Fibroblast of lung (primary cell): Measurements from ENCODE around the gene HYAL2.

Experiments
- EZH2 ChIP-seq: IDR thresholded peaks from 2 replicates; pipeline ENCODE4 v1.5.1; 2012; ENCODE audit warnings: low read length, control low read depth, mild to moderate bottlenecking; ENCODE audit errors: missing control alignments
- TF ChIP-seq, protein P1 (sequence below), 2 donors: IDR thresholded peaks in 1 of 2; conservative IDR thresholded peaks in 1 of 2; 1 replicate in 1 of 2; 2 replicates in 1 of 2; pipeline ENCODE4 v1.5.1; 2011 to 2012; ENCODE audit warnings: low read length in 2 of 2, control low read depth in 1 of 2, inconsistent platforms in 1 of 2, low read depth in 1 of 2, mild to moderate bottlenecking in 1 of 2

DNA sequence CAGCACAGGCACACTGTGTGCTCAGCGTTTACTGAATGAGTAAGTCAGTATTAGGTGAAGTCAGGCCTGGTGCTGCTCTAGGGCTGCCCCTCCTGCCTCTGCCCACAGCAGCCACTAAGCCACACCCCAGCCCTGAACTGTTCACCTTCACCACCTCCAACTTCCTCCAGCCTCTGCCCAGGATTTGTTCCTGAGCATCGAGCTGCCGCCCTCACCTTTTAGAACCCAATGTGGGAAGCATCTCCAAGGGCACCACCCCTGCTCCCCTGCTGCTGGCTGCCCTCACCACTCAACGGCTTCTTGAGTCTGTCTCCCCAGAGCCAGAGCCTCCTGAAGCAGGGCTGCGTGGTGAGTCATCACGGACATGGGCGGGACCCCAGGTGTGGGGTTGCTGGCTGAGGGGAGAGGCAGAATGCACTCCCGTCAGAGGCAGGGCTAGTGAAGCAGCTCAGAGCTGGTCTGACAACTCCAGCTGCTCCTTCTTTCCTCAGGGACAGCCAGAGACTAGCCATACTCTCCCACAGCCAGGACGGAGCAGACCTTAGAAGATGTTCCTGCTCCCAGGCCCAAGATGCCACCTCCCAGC, 5.8 kb downstream of the HYAL2 start:
- TF ChIP-seq, protein P1, sequence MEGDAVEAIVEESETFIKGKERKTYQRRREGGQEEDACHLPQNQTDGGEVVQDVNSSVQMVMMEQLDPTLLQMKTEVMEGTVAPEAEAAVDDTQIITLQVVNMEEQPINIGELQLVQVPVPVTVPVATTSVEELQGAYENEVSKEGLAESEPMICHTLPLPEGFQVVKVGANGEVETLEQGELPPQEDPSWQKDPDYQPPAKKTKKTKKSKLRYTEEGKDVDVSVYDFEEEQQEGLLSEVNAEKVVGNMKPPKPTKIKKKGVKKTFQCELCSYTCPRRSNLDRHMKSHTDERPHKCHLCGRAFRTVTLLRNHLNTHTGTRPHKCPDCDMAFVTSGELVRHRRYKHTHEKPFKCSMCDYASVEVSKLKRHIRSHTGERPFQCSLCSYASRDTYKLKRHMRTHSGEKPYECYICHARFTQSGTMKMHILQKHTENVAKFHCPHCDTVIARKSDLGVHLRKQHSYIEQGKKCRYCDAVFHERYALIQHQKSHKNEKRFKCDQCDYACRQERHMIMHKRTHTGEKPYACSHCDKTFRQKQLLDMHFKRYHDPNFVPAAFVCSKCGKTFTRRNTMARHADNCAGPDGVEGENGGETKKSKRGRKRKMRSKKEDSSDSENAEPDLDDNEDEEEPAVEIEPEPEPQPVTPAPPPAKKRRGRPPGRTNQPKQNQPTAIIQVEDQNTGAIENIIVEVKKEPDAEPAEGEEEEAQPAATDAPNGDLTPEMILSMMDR (conservative IDR thresholded peaks at IDR 0.05 in 1 of 2, IDR thresholded peaks at IDR 0.05 in 1 of 2; ENCODE audit: low read depth in 1 of 2, low read length in 2 of 2) = no peak
- no peak for TF ChIP-seq EZH2
